Posterior cingulate gyrus (tissue), 11 donors: ENCODE data around the gene KRTAP10-10.
"Not testable (repeated sequence)": the region's sequence is repeated elsewhere in the genome, so short reads cannot be mapped to it uniquely, and the experiment has no call there.

Experiments used
- DNase-seq, 10 donors: peaks; one replicate each; pipeline versions ENCODE4 v3.0.0 to v3.0.0-alpha.2; 2020 to 2021; ENCODE audit warnings: mixed read lengths in 3 of 10
- intact Hi-C: fragments of 100-400 bp; cut with DNase I; formaldehyde crosslinking; loops from one replicate; pipeline ENCODE4 v1.15.1; 2023

Gene KRTAP10-10

DNA sequence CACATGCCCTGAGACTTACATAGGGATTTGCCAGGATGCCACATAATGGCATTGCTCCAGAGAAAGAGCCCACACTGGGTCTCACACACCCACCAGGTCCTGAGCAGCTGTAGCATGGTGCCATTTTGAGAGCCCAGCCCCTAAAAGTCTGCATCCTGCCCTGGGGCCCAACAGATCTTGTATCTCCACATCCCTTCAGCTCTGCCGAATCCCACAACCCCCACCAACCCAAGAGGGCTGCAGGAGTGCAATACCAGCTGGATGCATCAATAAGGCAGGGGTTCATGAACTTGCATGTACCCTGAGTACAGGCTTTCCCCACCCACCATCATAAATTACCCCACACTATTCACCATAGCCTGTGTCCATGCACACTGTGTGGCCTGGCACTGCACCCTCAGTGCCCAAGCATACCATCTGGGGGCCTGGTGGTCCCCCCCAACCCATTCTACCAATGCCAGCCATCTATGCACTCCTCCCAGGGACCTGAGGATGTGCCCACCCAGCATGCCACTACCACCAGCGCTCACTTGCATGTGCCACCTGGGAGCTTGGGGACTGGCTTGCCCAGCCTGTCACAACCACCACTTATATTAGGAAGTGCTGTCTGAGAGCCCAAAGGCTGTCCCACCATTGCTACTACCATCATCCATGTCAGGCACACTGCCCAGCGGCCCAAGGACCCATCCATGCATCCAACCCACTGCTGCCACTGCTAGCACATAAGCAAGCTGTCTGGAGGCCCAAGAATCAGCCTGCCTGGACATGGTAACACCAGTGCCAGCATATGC is 33.7 kb downstream of the KRTAP10-10 start:
- peak in 1 of 10 donors; percentile 54 for DNase-seq
- intact Hi-C loops, result no loop called here

DNA sequence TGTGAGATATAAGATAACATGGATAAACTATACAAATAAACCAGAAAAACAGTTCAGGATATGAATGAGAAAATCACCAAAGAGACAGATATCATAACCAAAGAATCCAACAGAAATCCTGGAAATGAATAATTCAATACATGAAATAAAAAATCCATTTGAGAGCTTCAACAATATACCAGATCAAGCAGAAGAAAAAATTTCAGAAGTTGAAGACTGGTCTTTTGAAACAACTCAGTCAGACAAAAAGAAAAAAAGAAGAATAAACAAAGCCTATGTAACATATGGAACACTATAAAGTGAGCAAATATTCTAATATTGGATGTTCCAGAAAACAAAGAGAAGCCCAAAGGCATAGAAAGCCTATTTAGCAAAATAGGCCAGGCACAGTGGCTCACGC is 34.8 kb downstream of the KRTAP10-10 start:
- intact Hi-C loops, result no loop called here

DNA sequence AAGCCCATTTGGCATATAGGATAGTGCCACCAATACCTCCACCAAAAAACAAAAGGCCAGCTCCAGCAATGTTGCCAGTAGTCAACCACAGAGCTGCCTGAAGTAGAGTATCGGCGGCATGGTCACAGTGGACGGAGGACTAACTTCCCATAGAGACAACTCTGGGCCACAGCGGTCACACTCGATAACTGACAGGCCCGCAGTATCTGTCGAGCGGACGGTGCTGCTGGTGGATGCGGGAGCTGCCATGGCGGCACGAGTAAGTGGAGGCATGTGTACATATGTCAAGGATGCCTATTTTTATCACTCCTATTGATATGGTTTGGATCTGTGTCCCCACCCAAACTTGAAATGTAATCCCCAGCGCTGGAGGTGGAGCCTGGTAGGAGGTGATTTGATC is 40.7 kb downstream of the KRTAP10-10 start:
- DNase-seq, result peak in 1 of 10 donors; percentile 40
- intact Hi-C loops, result no loop called here

More for the DNA sequence above, 34.8 kb downstream of the KRTAP10-10 start:
- DNase-seq, result no peak

DNA sequence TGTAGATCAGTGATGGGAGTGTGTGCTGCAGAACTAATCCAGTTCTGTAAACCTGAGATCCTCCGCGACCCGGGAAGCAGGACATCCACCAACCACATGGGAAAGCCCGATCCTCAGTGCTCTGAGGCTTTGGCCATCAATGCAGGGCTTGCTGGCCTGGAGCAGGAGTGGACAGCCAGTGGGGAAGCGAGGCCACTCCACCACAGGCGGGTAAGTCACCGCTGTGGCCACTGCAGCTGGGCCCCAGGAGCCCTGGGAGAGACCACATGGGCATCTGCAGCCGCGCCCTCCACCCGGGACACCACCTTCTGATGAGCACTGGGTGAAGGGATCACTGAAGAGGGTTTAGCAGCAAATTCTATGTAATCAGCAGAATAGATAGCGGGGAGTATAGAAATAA is 44.0 kb downstream of the KRTAP10-10 start:
- intact Hi-C loops, result no loop called here
- peak in 1 of 10 donors; percentile 62 for DNase-seq

DNA sequence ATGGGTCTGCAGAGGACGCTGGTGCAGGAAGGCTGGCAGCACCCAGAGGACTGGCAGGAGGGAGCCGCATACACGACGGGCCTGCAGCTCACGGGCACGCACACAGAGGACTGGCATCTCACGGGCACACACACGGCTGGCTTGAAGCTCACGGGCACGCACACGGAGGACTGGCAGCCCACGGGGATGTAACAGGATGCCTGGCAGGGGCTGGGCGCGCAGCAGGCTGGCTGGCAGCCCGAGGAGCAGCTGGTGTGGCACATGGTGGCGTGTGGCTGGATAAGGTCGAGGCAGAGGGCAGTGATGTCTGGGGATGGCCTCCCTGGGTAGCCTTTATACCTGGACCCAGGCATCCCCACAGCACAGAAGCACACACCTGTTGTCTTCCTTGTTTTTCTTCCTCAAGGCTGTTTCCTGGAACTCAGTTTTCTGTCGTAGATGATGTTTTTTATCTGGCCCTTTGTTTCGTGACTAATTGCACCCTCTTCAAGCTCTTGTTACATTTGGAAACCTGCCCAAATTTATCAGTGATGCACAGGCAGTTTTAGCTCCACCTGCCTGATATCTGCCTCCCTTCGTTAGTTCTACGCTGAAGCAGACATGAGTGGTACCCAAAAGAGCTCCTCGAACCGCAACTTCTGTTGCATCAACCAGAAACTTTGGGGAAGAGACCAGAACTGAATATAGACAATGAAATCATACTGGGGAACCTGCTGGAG is 44.9 kb downstream of the KRTAP10-10 start, which contains the start of gene KRTAP12-1:
KRTAP12-1 (minus strand) TSS at position 303 of the 719 bp plus-strand sequence; CDS start at position 263, 40 bp downstream.
- peak in 1 of 10 donors; percentile 49 for DNase-seq
- intact Hi-C loops, result no loop called here

DNA sequence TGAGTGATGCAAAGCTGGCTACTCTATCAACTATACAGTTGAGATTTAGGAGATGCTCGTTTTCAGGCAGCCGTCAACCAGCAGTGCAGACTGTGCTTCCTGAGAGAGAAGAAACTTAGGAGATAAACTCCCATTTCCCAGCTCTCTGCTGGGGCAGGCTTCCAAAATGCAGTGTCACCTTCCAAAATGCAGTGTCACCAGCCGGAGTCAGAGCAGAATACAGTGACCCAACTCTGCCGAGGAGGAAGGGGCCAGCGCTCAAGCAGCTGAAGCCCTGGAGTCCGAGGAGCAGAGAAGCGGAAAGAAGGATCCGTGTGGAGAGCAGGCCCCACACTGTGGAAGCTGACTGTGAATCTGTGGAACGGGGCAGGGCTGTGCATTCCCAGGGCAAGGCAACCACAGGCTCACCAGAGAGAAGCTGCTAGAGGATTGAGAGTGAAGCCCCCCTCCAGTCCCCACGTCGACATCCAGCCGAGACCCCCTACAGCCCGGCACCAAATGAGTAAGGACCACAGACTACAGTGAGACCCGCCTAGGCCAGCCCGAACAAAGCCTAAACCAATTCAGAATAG is 45.5 kb downstream of the KRTAP10-10 start:
- DNase-seq, result no peak
- intact Hi-C loops, result no loop called here

DNA sequence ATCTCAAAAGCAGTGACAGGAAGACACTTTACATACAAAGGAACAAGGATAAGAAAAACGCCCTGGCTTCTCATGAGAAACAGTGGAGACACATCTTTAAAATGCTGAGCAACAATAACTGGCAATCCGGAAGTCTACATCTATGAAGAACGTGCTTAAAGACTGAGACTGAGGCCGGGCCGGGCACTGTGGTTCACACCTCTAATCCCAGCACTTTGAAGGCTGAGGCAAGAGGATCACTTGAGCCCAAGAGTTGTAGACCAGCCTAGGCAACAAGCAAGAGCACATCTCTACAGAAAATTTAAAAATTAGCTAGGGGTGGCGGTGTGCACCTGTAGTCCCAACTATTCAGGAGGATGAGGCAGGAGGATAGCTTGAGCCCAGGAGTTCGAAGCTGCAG is 46.9 kb downstream of the KRTAP10-10 start:
- intact Hi-C loops, result no loop called here
- no peak for DNase-seq

DNA sequence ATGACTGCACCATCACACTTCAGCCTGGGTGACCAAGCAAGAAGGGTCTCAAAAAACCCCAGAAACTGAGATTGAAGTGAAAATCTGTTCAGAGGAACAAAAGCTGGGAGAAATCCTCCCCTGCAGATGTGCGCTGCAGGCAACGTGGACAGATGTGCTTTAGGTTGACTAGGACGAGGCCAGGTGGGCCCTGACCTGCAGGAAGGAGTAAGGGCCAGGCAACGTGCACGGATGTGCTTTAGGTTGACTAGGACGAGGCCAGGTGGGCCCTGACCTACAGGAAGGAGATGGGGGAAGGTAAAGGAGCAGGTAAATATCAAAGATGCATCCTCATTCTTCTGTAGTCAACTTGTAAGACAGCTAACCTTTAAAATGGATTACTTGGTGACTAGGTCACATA is 47.3 kb downstream of the KRTAP10-10 start:
- intact Hi-C loops, result no loop called here
- DNase-seq, result peak in 1 of 10 donors; percentile 43

DNA sequence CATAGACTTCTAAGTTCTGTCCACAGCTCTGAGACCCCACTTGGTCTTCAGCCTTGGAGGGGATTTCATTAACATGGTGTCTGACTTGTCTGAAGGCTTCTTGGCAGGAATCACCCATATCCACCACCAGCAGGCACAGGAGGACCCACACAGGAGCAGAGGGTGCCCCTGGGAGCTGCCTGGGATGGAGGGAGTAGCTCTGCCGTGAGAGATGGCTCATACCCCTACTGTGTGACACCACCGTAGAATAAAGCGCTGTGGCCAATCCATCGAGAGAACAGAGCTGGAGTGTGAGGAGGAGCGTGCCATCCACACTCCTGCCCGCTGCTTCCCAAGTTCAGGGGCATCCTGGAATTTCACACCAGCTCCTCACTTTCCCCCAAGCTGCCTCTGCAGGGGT is 47.9 kb downstream of the KRTAP10-10 start:
- DNase-seq, intact Hi-C loops: not testable (repeated sequence)

DNA sequence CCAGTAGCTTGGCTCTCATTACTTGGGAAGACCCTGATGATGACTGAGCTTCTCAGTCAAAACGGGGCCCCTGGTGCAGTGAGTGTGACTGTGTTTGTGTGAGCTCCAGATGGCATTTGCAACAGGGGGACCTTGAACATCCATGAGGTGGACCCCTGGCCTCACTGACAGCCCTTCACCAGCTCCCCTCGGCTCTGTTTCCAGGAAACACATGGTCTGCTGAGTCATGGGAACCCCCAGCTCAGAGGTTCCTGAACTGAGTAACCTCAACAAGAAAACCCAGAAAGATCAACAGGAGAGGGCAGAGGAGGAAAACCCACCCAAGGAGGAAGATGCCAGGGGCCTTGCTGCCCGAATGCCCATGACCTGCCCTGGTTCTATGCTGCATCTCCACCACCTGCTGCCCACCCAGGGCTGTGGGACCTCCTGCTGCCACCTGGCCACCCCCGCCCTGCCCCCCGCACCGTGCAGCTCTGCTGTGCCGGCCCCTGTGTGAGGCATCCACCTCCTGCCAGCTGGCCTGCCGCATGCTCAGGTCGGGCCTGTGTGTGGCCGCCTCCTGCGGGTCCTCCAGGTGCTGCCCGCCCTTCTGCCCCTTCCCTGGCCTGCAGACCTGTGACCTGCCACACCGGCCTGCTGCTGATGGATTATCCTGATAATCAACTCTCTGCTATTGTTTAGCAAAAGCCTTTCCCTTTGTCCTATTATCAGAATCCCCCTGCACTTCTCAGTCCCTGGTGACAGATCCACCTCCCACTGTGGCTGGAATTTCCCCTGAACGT is 49.0 kb downstream of the KRTAP10-10 start:
- DNase-seq, result peak in 2 of 10 donors; percentile 48 to 77
- intact Hi-C loops, result no loop called here

DNA sequence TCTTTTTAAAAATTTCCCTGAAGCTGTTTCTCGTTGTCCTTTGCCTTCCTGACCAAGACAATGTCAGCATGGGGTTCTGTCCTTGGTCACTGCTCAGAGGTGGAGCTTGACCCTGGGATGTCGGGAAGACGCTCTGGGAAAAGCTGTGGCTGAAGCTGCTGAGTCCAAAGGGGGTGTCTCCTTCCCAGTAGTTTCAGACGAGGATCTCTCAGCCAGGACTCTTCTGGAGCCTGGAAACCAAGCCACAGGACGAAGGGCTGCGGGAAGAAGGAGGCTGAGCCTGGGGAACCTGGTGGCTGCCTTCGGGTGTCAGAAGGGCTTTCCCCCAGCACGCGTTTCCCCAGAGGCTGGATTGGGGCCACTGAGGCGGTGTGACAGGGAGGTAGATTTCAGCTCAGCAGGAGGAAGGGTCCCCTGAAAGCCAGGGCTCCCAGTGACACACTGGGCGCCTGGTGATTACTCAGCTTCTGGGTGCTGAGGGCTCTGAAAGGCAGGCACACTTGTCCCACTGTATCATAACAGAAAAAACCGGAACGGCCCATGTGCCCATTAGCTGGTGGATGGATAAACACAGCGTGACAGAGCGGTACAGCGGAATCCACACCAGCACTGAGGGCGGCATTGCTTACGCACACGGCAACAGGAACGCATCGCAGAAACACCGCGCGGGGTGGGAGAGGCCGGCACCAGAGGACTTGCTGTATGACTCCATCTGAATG is 49.8 kb downstream of the KRTAP10-10 start:
- DNase-seq, result peak in 2 of 10 donors; percentile 39 to 46

DNA sequence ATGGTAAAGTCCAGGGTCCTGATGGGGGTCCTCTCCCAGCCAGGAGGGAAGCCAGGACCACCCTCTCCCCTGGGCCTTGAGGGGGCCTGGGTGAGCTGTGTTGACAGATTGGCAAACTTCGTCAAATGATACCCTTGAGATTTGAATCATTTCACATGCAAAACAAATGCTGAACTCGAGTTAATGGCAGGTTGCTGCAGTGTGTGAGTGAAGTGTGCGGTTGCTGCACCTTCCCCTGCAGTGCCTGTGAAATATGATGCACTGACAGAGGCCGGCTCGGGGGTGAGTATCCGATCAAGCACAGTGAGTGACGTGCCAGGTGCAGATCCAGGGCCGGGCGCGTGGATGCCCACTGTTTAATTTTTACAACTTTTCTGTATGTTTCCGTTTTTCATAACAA is 50.5 kb downstream of the KRTAP10-10 start:
- peak in 2 of 10 donors; percentile 40 to 43 for DNase-seq
- intact Hi-C loops, result no loop called here

More for the DNA sequence above, 49.8 kb downstream of the KRTAP10-10 start:
- intact Hi-C loops, result no loop called here
